Measurements from ENCODE around the gene LCMT2. TPM values are rescaled to one million over a fixed set of nuclear protein-coding genes. Genes with fewer than 3 reads are reported as not detected.
"Not testable (repeated sequence)": the region's sequence is repeated elsewhere in the genome, so short reads cannot be mapped to it uniquely, and the experiment has no call there.

Gene LCMT2
- total RNA-seq, 1 experiment from 2014 or later: 16.0 TPM

DNA sequence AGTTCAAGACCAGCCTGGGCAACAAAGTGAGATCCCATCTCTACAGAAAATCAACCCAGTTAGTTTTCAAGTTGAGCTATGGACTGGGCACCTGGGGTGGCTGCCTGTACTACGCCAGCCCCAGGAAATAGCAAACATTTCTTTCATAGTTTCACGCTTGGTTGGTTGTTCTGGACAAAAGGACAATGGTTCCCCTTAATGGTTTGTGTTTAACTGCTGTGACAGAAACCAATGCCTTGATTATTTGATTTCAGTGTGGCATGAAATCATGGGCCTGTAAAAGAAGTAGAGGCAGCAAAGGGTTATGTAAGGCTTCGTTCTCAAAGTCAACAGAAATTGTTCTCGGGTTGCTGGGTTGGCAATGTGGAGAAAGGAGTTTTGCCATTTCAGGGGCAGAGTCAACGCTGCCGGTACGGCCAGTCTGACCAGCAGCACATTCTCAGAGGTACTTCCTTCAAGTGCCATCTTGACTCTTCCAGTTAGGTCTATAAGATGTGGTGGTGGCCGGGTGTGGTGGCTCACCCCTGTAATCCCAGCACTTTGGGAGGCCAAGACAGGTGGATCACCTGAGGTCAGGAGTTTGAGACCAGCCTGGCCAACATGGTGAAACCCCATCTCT lies 12.7 kb downstream of the LCMT2 start:
- no peak for DNase-seq (ENCODE audit: low read depth, low spot score)
- in situ Hi-C loops (cut with HindIII; ENCODE audit: low pct_unique_long_range_greater_than_20kb, low sequenced_read_pairs): no loop called here

- no peak for DNase-seq (ENCODE audit: low read depth, low spot score)
- in situ Hi-C loops (cut with HindIII; ENCODE audit: low pct_unique_long_range_greater_than_20kb, low sequenced_read_pairs): no loop called here
Measured at GRCh38 chr15:43316971-43317346, 13.4 kb downstream of the LCMT2 start.

DNA sequence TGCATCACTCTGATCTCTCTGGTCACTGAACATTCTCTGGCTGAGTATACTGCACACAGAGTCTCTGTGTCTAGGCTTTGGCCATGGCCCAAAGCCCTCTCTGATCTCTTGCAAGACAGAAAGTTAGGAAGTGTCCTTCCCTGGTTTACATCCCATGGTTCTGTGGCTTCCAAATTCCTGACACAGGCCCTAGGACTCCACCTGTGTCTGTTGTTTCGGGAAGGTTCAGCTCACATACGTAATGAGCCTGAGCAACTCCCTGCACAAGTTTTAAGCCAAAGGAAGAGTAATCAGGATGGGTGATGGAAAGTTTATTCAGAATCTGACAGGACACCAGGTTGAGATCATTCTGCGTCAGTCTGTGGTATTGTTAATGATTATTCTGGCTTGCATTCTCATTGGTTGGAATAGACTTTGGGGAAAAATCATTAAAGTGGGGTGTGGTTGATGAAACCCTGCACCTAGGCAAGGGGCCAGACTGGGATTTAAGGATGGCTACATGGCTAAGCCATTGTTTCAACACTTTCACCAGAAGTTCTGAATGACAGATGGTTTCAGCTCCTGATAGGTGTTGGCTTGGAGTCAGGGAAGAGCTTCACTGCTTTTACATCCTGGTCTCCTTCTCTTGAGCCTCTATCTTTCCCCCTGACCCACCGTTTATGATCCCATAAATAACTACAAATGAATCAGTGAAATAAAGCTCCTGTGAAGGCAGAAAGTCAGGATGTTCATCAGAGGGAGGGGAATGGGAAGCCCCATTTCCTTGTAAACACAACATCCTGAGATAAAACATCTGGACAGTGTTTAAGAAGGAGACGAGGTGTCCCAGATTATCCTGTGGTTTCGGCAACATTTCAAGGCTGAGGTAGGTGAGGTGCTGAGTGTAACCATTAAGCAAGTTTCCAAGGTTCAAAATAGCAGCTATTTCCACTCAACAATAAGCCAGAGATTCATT lies 14.1 kb downstream of the LCMT2 start:
- no peak for DNase-seq (ENCODE audit: low read depth, low spot score)
- in situ Hi-C loops (cut with HindIII; ENCODE audit: low pct_unique_long_range_greater_than_20kb, low sequenced_read_pairs): no loop called here

- in situ Hi-C loops (cut with HindIII; ENCODE audit: low pct_unique_long_range_greater_than_20kb, low sequenced_read_pairs): no loop called here
- DNase-seq (ENCODE audit: low read depth, low spot score): no peak
Measured at GRCh38 chr15:43314171-43314570, 16.2 kb downstream of the LCMT2 start.

- no peak for DNase-seq (ENCODE audit: low read depth, low spot score)
- in situ Hi-C loops (cut with HindIII; ENCODE audit: low pct_unique_long_range_greater_than_20kb, low sequenced_read_pairs): no loop called here
Measured at GRCh38 chr15:43312378-43312777, 18.0 kb downstream of the LCMT2 start.

DNA sequence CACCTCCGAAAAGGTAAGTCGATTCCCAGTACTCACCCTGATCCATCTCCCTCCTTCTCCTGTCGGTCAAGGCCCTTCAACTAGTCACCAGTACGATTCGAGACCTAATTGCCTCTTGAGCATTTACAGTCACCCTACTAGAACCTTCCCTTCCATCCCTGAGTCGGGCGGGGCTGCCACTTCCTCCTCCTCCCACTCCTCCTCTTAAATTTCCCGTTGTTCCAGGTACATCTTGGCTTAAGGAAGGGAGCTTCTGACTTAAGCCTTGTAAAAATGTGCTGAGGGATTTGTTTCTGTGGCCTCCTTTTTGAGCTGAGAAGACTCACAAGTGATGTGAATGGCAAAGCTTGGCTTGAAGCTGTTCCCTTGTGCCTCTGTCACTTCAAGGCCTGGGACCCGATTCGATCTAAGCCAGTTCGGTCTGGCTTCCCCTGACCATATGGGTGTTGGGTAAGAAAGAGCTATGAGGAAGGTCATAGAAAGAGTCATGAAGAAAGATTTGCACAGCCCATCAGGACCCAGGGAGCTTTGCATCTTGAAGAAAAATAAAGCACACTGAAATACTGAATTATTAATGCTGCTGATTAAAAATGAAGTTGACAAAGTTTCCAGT lies 28.1 kb downstream of the LCMT2 start, which contains the start of gene TGM7:
TGM7 (minus strand) TSS at position 51 of the 613 bp plus-strand sequence.
- in situ Hi-C loops (cut with HindIII; ENCODE audit: low pct_unique_long_range_greater_than_20kb, low sequenced_read_pairs): no loop called here

DNA sequence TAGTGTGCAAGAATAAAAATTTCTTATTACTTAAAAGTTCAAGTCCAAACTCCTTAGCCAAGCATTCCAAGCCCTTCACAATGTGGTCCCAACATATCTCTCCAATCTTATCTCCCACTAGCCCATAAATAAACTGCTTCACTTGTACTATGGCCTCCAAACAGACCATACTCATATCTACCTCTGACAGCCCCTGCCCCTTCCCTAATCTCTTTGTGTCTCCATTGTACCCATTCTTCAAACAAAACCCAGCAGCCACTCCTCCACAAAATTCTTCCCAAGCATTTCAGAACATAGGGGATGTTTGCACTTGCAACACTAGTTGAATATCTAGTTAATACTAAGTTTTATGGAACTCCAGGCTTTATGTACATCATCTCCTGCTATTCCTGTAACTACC lies 30.5 kb downstream of the LCMT2 start:
- in situ Hi-C loops (cut with HindIII; ENCODE audit: low pct_unique_long_range_greater_than_20kb, low sequenced_read_pairs): no loop called here
- DNase-seq (ENCODE audit: low read depth, low spot score): no peak

More for the DNA sequence above, 28.1 kb downstream of the LCMT2 start, which contains the start of gene TGM7:
- no peak for DNase-seq (ENCODE audit: low read depth, low spot score)

- in situ Hi-C loops (cut with HindIII; ENCODE audit: low pct_unique_long_range_greater_than_20kb, low sequenced_read_pairs): no loop called here
- DNase-seq (ENCODE audit: low read depth, low spot score): no peak
Measured at GRCh38 chr15:43299411-43299810, 31.0 kb downstream of the LCMT2 start.

DNA sequence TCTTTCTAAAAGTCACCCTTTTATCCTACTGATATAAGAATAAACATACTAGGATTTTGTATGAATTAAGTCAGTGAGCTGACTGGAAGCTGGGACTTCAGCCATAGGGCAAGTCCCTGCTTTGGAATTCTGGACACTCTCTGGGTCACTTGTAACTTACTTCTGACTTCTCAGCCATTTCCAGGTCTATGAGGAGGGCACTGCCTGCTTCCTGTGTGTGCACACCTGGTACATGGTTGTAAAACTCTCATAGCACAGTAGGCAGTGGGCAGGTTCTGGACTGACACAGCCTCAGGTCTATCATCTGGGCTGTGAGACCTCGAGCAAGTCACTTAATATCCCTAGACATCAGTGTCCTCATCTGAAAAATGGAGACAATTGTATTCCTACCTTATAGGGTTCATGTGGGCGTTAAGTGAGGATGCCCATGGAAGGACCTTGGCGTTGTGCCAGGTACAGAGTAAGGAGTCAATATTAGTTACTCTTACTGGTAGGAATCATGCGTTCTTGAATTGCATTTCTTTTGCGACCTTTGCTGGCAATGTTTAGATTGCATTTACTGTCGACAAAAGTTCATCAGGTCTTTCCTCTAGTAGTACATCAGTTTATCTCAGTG lies 36.2 kb downstream of the LCMT2 start:
- in situ Hi-C loops (cut with HindIII; ENCODE audit: low pct_unique_long_range_greater_than_20kb, low sequenced_read_pairs): no loop called here
- no peak for DNase-seq (ENCODE audit: low read depth, low spot score)

DNA sequence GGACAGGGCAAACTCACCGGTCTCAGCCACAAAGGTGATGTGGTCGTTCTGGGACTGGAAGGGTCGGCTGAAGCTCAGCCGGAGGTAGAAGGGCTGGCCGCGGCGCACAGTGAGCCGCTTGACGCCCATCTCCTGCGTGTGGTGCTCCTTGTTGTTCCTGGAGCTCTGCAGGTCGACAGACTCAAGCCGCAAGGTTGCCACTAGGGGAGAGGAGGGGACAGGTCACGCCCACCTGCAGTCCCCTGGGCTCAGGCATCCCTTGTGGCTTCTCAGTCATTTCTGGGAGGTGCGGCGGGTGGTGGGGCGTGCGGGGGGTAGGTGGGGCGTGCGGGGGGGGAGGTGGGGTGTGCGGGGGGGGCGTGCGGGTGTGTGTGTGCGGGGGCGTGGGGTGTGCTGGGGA lies 36.9 kb downstream of the LCMT2 start:
- in situ Hi-C loops (cut with HindIII; ENCODE audit: low pct_unique_long_range_greater_than_20kb, low sequenced_read_pairs): no loop called here

DNA sequence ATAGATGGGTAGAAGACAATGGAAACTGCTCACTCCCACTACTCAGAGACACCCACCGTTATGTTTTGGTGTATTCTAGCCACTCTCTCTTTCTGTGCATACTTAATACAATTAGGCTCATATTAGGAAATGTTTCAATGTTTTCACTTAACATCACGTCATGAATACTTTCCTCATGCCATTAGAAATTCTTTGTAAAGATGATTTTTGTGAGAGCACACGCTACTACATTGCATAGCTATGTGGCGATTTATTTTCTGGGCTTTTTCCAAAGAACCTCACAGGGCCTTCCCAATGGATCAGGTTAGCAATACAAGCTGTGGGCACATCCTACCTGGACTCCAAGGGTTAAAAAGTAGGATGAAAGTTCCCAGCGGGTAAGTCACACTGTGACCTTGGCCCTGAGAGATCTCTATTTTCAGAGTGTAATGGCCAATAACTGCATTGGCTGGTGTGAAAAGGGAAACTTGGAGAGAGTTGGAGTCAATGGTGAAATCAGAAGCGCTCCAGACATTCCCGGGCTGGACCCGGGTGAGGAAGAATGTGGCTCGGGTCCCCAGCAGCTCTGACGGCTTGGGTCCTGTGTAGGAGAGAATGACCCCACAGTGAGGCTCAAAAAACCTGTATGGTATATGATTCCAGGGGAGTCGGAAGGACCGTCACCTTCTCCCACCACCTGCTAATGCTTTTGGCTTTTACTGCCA lies 37.8 kb downstream of the LCMT2 start:
- DNase-seq (ENCODE audit: low read depth, low spot score): no peak
- in situ Hi-C loops (cut with HindIII; ENCODE audit: low pct_unique_long_range_greater_than_20kb, low sequenced_read_pairs): no loop called here

More for the DNA sequence above, 36.9 kb downstream of the LCMT2 start:
- DNase-seq (ENCODE audit: low read depth, low spot score): no peak

DNA sequence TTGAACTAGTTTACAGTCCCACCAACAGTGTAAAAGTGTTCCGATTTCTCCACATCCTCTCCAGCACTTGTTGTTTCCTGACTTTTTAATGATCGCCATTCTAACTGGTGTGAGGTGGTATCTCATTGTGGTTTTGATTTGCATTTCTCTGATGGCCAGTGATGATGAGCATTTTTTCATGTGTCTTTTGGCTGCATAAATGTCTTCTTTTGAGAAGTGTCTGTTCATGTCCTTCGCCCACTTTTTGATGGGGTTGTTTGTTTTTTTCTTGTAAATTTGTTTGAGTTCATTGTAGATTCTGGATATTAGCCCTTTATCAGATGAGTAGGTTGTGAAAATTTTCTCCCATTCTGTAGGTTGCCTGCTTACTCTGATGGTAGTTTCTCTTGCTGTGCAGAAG lies 40.7 kb downstream of the LCMT2 start:
- DNase-seq (ENCODE audit: low read depth, low spot score); in situ Hi-C loops (cut with HindIII; ENCODE audit: low pct_unique_long_range_greater_than_20kb, low sequenced_read_pairs): not testable (repeated sequence)

GRCh38 chr15:43287254-43287653 lies 43.1 kb downstream of the LCMT2 start:
- no peak for DNase-seq (ENCODE audit: low read depth, low spot score)
- in situ Hi-C loops (cut with HindIII; ENCODE audit: low pct_unique_long_range_greater_than_20kb, low sequenced_read_pairs): no loop called here

- in situ Hi-C loops (cut with HindIII; ENCODE audit: low pct_unique_long_range_greater_than_20kb, low sequenced_read_pairs): no loop called here
- DNase-seq (ENCODE audit: low read depth, low spot score): no peak
Measured at GRCh38 chr15:43286074-43286473, 44.3 kb downstream of the LCMT2 start.

- in situ Hi-C loops (cut with HindIII; ENCODE audit: low pct_unique_long_range_greater_than_20kb, low sequenced_read_pairs): no loop called here
- DNase-seq (ENCODE audit: low read depth, low spot score): peak; percentile 81
Measured at GRCh38 chr15:43285609-43286037, 44.8 kb downstream of the LCMT2 start.

- no peak for DNase-seq (ENCODE audit: low read depth, low spot score)
- in situ Hi-C loops (cut with HindIII; ENCODE audit: low pct_unique_long_range_greater_than_20kb, low sequenced_read_pairs): no loop called here
Measured at GRCh38 chr15:43283526-43283925, 46.8 kb downstream of the LCMT2 start.

- no peak for DNase-seq (ENCODE audit: low read depth, low spot score)
- in situ Hi-C loops (cut with HindIII; ENCODE audit: low pct_unique_long_range_greater_than_20kb, low sequenced_read_pairs): no loop called here
Measured at GRCh38 chr15:43281926-43282602, 48.3 kb downstream of the LCMT2 start.
